GM12878 (cell line): ENCODE results near the gene GLT1D1.
A peak's percentile ranks its signal among the peaks of the same experiment; 100 is the strongest.

Experiments
- CTCF ChIP-seq, 3 experiments: IDR thresholded peaks in 2 of 3; conservative IDR thresholded peaks in 1 of 3; 2 replicates each; pipeline ENCODE4 v1.5.1; 2011; ENCODE audit warnings: low read depth in 3 of 3, low read length in 3 of 3, mild to moderate bottlenecking in 3 of 3, control low read depth in 2 of 3, moderate library complexity in 2 of 3, inconsistent platforms in 1 of 3, mixed read lengths in 1 of 3; ENCODE audit not compliant: control insufficient read depth in 2 of 3, insufficient read depth in 1 of 3; ENCODE audit errors: extremely low read depth in 1 of 3
- EP300 ChIP-seq, 2 experiments: fragments of 150-350 bp in 1 of 2; IDR thresholded peaks; 2 replicates each; pipeline ENCODE4 v1.6.1; 2011 to 2012; ENCODE audit warnings: low read depth in 2 of 2, low read length in 2 of 2, borderline replicate concordance in 1 of 2, improper control_type of control experiment in 1 of 2, inconsistent platforms in 1 of 2; ENCODE audit not compliant: control insufficient read depth in 1 of 2
- EZH2 ChIP-seq: IDR thresholded peaks from 2 replicates; pipeline ENCODE4 v1.6.1; 2012; ENCODE audit warnings: low read depth, mild to moderate bottlenecking, control low read depth, inconsistent platforms, low read length, borderline replicate concordance; ENCODE audit not compliant: control insufficient read depth
- FOS ChIP-seq: IDR thresholded peaks from 3 replicates; pipeline ENCODE4 v1.6.1; 2011; ENCODE audit warnings: borderline replicate concordance; ENCODE audit not compliant: insufficient read length; ENCODE audit errors: extremely low read depth
- JUND ChIP-seq: IDR thresholded peaks from 2 replicates; pipeline ENCODE4 v1.6.1; 2012; ENCODE audit warnings: low read depth, mild to moderate bottlenecking, low read length, improper control_type of control experiment, moderate library complexity
- POLR2AphosphoS5 ChIP-seq: IDR thresholded peaks from 2 replicates; pipeline ENCODE4 v1.6.1; 2011; ENCODE audit warnings: mild to moderate bottlenecking, low read length, inconsistent platforms
- ZNF274 ChIP-seq: IDR thresholded peaks from one replicate; pipeline ENCODE4 v1.8.0; 2011; ENCODE audit not compliant: insufficient read length, insufficient read depth

- no peak for TF ChIP-seq CTCF (IDR thresholded peaks at IDR 0.05 in 2 of 3, conservative IDR thresholded peaks at IDR 0.05 in 1 of 3; ENCODE audit: control insufficient read depth in 2 of 3, extremely low read depth in 1 of 3, insufficient read depth in 1 of 3, low read depth in 3 of 3, low read length in 3 of 3)
- TF ChIP-seq JUND, result no peak
- peak; percentile 48 to 56; a peak in 1 of 4 replicates for TF ChIP-seq EP300 (IDR thresholded peaks at IDR 0.05; ENCODE audit: borderline replicate concordance in 1 of 2, control insufficient read depth in 1 of 2, low read depth in 2 of 2, low read length in 2 of 2)
- TF ChIP-seq ZNF274, result no peak
- no peak for TF ChIP-seq EZH2
- TF ChIP-seq POLR2AphosphoS5, result peak; percentile 97
- no peak for TF ChIP-seq FOS
Measured at GRCh38 chr12:128820723-128821432, 32.4 kb upstream of the GLT1D1 start.
